Activated T-cell treated with anti-CD3 and anti-CD28 coated beads, Interleukin-2, amount 50 U/mL, for 48 hours (primary cell): Measurements from ENCODE around the gene ZNF502.

ENCODE experiments used
- DNase-seq, 2 experiments: peaks; one replicate each; pipeline ENCODE4 v3.0.0-alpha.2; 2020

ZNF502 gene

DNA sequence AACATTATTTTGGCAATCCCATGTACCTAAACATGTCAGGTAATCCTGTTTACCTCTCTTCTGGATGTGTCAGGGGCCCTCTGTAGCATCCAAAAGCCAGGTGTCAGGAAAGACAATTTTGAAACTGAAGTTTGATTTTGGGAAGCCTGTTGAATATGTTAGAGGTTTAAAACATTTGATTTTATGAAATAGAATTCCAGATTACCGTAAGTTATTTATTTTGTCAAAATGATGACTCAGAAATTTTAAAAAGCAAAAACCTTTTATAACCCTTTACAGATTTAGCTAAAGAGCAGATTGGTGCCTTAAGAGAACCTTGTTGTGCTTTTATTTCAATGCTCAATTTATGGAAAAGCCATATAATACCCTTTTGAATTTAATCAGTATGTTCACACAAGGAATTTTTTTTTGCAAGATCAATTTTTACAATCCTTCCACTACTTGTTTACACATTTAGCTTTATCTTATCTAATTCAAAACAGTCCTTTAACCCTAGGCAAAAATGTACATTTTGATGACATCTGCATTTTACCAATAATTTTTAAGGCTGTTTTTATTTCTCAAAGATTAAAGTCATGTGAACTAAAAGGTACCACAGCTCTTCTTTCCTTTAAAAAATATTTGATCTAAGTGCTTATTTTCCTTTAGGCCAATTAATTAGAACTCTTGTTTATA lies 59.1 kb downstream of the ZNF502 start:
- DNase-seq, result no peak

DNA sequence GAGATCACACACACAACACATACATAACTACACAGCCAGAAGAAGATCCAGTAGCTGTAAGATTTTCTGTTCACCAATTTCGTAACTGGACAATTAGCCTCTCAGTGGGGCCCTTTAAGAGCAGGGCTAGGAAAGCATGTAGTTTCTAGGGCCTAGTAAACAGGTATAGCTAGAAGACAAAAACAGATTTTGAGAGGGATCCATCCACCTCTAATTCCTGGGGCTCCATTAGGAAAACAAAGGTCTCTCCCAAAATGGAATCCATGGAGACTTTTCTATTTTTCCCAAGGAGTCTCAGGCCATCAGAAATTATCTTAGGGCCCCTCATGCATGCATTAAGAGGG lies 59.6 kb downstream of the ZNF502 start:
- DNase-seq, result no peak
